ENCODE measurements around the gene RPL32.
"Not testable (repeated sequence)": the region's sequence is repeated elsewhere in the genome, so short reads cannot be mapped to it uniquely, and the experiment has no call there.

Gene RPL32

GRCh38 chr3:12866836-12867235 is 25.5 kb upstream of the RPL32 start:
- no peak for DNase-seq

- DNase-seq: no peak
Observed at GRCh38 chr3:12865271-12865670, 23.9 kb upstream of the RPL32 start.

- no peak for DNase-seq
Observed at GRCh38 chr3:12862387-12862786, 21.0 kb upstream of the RPL32 start.

GRCh38 chr3:12861611-12862010 is 20.2 kb upstream of the RPL32 start:
- no peak for DNase-seq

- DNase-seq: no peak
Observed at GRCh38 chr3:12859840-12860239, 18.5 kb upstream of the RPL32 start.

- DNase-seq: no peak
Observed at GRCh38 chr3:12856626-12857025, 15.3 kb upstream of the RPL32 start.

GRCh38 chr3:12854565-12854964 is 13.2 kb upstream of the RPL32 start:
- DNase-seq: no peak

- DNase-seq: not testable (repeated sequence)
Observed at GRCh38 chr3:12853847-12854246, 12.5 kb upstream of the RPL32 start.

GRCh38 chr3:12852201-12852600 is 10.8 kb upstream of the RPL32 start:
- no peak for DNase-seq

- no peak for DNase-seq
Observed at GRCh38 chr3:12845811-12846210, 4.4 kb upstream of the RPL32 start.

GRCh38 chr3:12842469-12842868 is 1.1 kb upstream of the RPL32 start:
- no peak for DNase-seq

- DNase-seq: no peak
Observed at GRCh38 chr3:12841970-12842328, 584 bp upstream of the RPL32 start.

GRCh38 chr3:12840591-12841148 is 695 bp downstream of the RPL32 start:
- no peak for DNase-seq

- DNase-seq: not testable (repeated sequence)
Observed at GRCh38 chr3:12840148-12840547, 1.2 kb downstream of the RPL32 start.

GRCh38 chr3:12839156-12839946 is 2.0 kb downstream of the RPL32 start:
- DNase-seq: no peak

- DNase-seq: no peak
Observed at GRCh38 chr3:12838179-12838965, 3.0 kb downstream of the RPL32 start.

GRCh38 chr3:12837295-12837986 is 3.9 kb downstream of the RPL32 start:
- no peak for DNase-seq

GRCh38 chr3:12835052-12835665 is 6.2 kb downstream of the RPL32 start:
- DNase-seq: no peak

GRCh38 chr3:12833222-12834161 is 7.9 kb downstream of the RPL32 start:
- DNase-seq: no peak

- DNase-seq: no peak
Observed at GRCh38 chr3:12832350-12833221, 8.8 kb downstream of the RPL32 start.
